K562 (cell line): ENCODE measurements around the gene LAMB3.

Experiments
- CBFA2T2 ChIP-seq: fragments of 450-650 bp; conservative IDR thresholded peaks from 2 replicates; pipeline ENCODE4 v1.6.1; 2017; ENCODE audit warnings: mild to moderate bottlenecking
- EGR1 ChIP-seq: fragments of 450-650 bp; conservative IDR thresholded peaks from 2 replicates; pipeline ENCODE4 v1.6.1; 2017; ENCODE audit warnings: mild to moderate bottlenecking
- MYBL2 ChIP-seq, 2 experiments: fragments of 450-650 bp in 1 of 2; sonication (generic) in 1 of 2; formaldehyde crosslinking in 1 of 2; IDR thresholded peaks; 2 replicates each; pipeline versions ENCODE4 v1.6.1 to v1.8.1; 2017 to 2022; ENCODE audit warnings: borderline replicate concordance in 1 of 2, inconsistent platforms in 1 of 2, low read depth in 1 of 2, mild to moderate bottlenecking in 1 of 2, missing genetic modification reagents in 1 of 2, moderate library complexity in 1 of 2
- SP1 ChIP-seq: sonication (generic); formaldehyde crosslinking; IDR thresholded peaks from 2 replicates; pipeline ENCODE4 v1.8.1; 2022; ENCODE audit warnings: mild to moderate bottlenecking, missing genetic modification reagents
- ZFP91 ChIP-seq: sonication (generic); formaldehyde crosslinking; IDR thresholded peaks from 2 replicates; pipeline ENCODE4 v1.8.0; 2022; ENCODE audit warnings: mild to moderate bottlenecking, missing genetic modification reagents
- ZNF431 ChIP-seq: sonication (generic); formaldehyde crosslinking; IDR thresholded peaks from 2 replicates; pipeline ENCODE4 v1.8.0; 2022; ENCODE audit warnings: mild to moderate bottlenecking, missing genetic modification reagents
- TF ChIP-seq, protein P1 (sequence below): fragments of 450-650 bp; formaldehyde crosslinking; IDR thresholded peaks from 2 replicates; pipeline ENCODE4 v1.4.0; 2022; ENCODE audit warnings: mild to moderate bottlenecking, moderate library complexity
- TF ChIP-seq, protein P2 (sequence below): sonication (generic); formaldehyde crosslinking; IDR thresholded peaks from 2 replicates; pipeline ENCODE4 v1.9.0; 2022; ENCODE audit warnings: mild to moderate bottlenecking, missing genetic modification reagents

GRCh38 chr1:209661071-209661470, 8.8 kb upstream of the LAMB3 start:
- TF ChIP-seq CBFA2T2: no peak
- TF ChIP-seq, protein P1, sequence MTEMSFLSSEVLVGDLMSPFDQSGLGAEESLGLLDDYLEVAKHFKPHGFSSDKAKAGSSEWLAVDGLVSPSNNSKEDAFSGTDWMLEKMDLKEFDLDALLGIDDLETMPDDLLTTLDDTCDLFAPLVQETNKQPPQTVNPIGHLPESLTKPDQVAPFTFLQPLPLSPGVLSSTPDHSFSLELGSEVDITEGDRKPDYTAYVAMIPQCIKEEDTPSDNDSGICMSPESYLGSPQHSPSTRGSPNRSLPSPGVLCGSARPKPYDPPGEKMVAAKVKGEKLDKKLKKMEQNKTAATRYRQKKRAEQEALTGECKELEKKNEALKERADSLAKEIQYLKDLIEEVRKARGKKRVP (CRISPR knock-in tag): no peak
- no peak for TF ChIP-seq ZNF431 (CRISPR knock-in tag)
- TF ChIP-seq MYBL2 (IDR thresholded peaks at IDR 0.05; ENCODE audit: low read depth): no peak
- TF ChIP-seq MYBL2 (CRISPR knock-in tag; IDR thresholded peaks at IDR 0.05; ENCODE audit: borderline replicate concordance): no peak
- TF ChIP-seq ZFP91 (CRISPR knock-in tag): no peak
- TF ChIP-seq EGR1: no peak
- TF ChIP-seq, protein P2, sequence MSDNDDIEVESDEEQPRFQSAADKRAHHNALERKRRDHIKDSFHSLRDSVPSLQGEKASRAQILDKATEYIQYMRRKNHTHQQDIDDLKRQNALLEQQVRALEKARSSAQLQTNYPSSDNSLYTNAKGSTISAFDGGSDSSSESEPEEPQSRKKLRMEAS: no peak
- TF ChIP-seq SP1 (CRISPR knock-in tag): no peak
